Subcutaneous abdominal adipose tissue (tissue), 5 donors: Measurements from ENCODE around the gene RPL22L1.

ENCODE experiments used
- H3K27ac ChIP-seq: one replicate; pipeline ENCODE4 v1.7.0; 2013; ENCODE audit warnings: low read depth, mild to moderate bottlenecking, inconsistent platforms, low read length, moderate library complexity
- H3K27me3 ChIP-seq, 5 donors: one replicate each; pipeline ENCODE4 v1.7.0; 2013; ENCODE audit warnings: low read length in 5 of 5, inconsistent platforms in 1 of 5; ENCODE audit not compliant: control insufficient read depth in 5 of 5, insufficient read depth in 4 of 5
- H3K36me3 ChIP-seq, 5 donors: one replicate each; pipeline ENCODE4 v1.7.0; 2013; ENCODE audit warnings: low read length in 5 of 5; ENCODE audit not compliant: control insufficient read depth in 5 of 5, insufficient read depth in 5 of 5
- H3K4me1 ChIP-seq, 5 donors: one replicate each; pipeline ENCODE4 v1.7.0; 2013; ENCODE audit warnings: low read length in 5 of 5, mild to moderate bottlenecking in 3 of 5, moderate library complexity in 1 of 5; ENCODE audit not compliant: control insufficient read depth in 5 of 5, insufficient read depth in 5 of 5
- H3K4me3 ChIP-seq, 5 donors: one replicate each; pipeline ENCODE4 v1.7.0; 2013; ENCODE audit warnings: low read length in 5 of 5, low read depth in 1 of 5
- H3K9ac ChIP-seq, 5 donors: one replicate each; pipeline ENCODE4 v1.7.0; 2013; ENCODE audit warnings: low read length in 5 of 5, mild to moderate bottlenecking in 4 of 5, moderate library complexity in 3 of 5
- H3K9me3 ChIP-seq, 5 donors: one replicate each; pipeline ENCODE4 v1.7.0; 2013; ENCODE audit warnings: low read length in 5 of 5; ENCODE audit not compliant: control insufficient read depth in 5 of 5
- donor health status: healthy.
- donor health status: healthy.
- donor health status: healthy.
- donor health status: healthy.
- donor health status: healthy.

RPL22L1 gene

GRCh38 chr3:170869645-170870593 is at the start of gene RPL22L1:
RPL22L1 (minus strand) TSS chr3:170870195; CDS start chr3:170870167, 28 bp downstream.
- Histone ChIP-seq H3K4me1 (peaks cover 0 to 23% (median 19%) of the 10 kb centered on the region in 5 donors), H3K9ac (peak within 1 kb of the TSS; percentile 64 to 93 (median 84)), H3K27ac (peak within 1 kb of the TSS; percentile 85), H3K9me3 (peaks cover 0 to under 1% (median 0%) of the 10 kb centered on the region in 5 donors), H3K36me3 (peaks cover 22 to 31% (median 28%) of the 10 kb centered on the region in 5 donors), H3K27me3 (no peaks in the 10 kb centered on the region), H3K4me3 (peak within 1 kb of the TSS; percentile 62 to 99 (median 94))

- Histone ChIP-seq H3K4me1 (no peaks in the 10 kb centered on the region), H3K36me3 (no peaks in the 10 kb centered on the region), H3K27ac (no peak overlapping the region), H3K9ac (no peak overlapping the region), H3K9me3 (peaks cover 0 to 22% (median 17%) of the 10 kb centered on the region in 5 donors), H3K4me3 (no peak overlapping the region), H3K27me3 (no peaks in the 10 kb centered on the region)
Observed at GRCh38 chr3:170918715-170919114, 48.7 kb upstream of the RPL22L1 start.

- Histone ChIP-seq H3K36me3 (no peaks in the 10 kb centered on the region), H3K27me3 (no peaks in the 10 kb centered on the region), H3K4me1 (no peaks in the 10 kb centered on the region), H3K4me3 (no peak overlapping the region), H3K27ac (no peak overlapping the region), H3K9me3 (peaks cover 3 to 22% (median 14%) of the 10 kb centered on the region in 5 donors), H3K9ac (no peak overlapping the region)
Observed at GRCh38 chr3:170914690-170915089, 44.7 kb upstream of the RPL22L1 start.

- Histone ChIP-seq H3K4me3 (no peak overlapping the region), H3K9me3 (peaks cover 3 to 26% (median 14%) of the 10 kb centered on the region in 5 donors), H3K9ac (no peak overlapping the region), H3K27ac (no peak overlapping the region), H3K27me3 (no peaks in the 10 kb centered on the region), H3K4me1 (peaks cover 0 to 1% (median 0%) of the 10 kb centered on the region in 5 donors), H3K36me3 (no peaks in the 10 kb centered on the region)
Observed at GRCh38 chr3:170914212-170914611, 44.2 kb upstream of the RPL22L1 start.

- Histone ChIP-seq H3K9me3 (peaks cover 3 to 28% (median 19%) of the 10 kb centered on the region in 5 donors), H3K36me3 (no peaks in the 10 kb centered on the region), H3K27ac (no peak overlapping the region), H3K4me1 (peaks cover 2 to 24% (median 15%) of the 10 kb centered on the region in 5 donors), H3K27me3 (no peaks in the 10 kb centered on the region), H3K4me3 (no peak overlapping the region), H3K9ac (no peak overlapping the region)
Observed at GRCh38 chr3:170911051-170911450, 41.1 kb upstream of the RPL22L1 start.

GRCh38 chr3:170910542-170910941 is 40.5 kb upstream of the RPL22L1 start:
- peaks cover 2 to 24% (median 15%) of the 10 kb centered on the region in 5 donors for H3K4me1 ChIP-seq
- no peak overlapping the region for H3K27ac ChIP-seq
- no peaks in the 10 kb centered on the region for H3K36me3 ChIP-seq
- H3K9ac ChIP-seq, result no peak overlapping the region
- peaks cover 3 to 25% (median 19%) of the 10 kb centered on the region in 5 donors for H3K9me3 ChIP-seq
- no peak overlapping the region for H3K4me3 ChIP-seq
- H3K27me3 ChIP-seq, result no peaks in the 10 kb centered on the region

- peaks cover 2 to 24% (median 15%) of the 10 kb centered on the region in 5 donors for H3K4me1 ChIP-seq
- no peak overlapping the region for H3K27ac ChIP-seq
Observed at GRCh38 chr3:170909129-170909903, 39.3 kb upstream of the RPL22L1 start.

GRCh38 chr3:170908235-170909116 is 38.5 kb upstream of the RPL22L1 start, which contains the start of gene EIF5A2:
EIF5A2 (minus strand) TSS chr3:170908637; CDS start chr3:170907806, 831 bp downstream.
- Histone ChIP-seq H3K9ac (peak within 1 kb of the TSS in 4 of 5 donors; percentile 39 to 82 (median 75)), H3K36me3 (no peaks in the 10 kb centered on the region), H3K4me1 (peaks cover 2 to 24% (median 15%) of the 10 kb centered on the region in 5 donors), H3K9me3 (peaks cover 3 to 24% (median 19%) of the 10 kb centered on the region in 5 donors), H3K4me3 (peak within 1 kb of the TSS; percentile 63 to 83 (median 80)), H3K27me3 (no peaks in the 10 kb centered on the region), H3K27ac (peak within 1 kb of the TSS; percentile 9)

More at GRCh38 chr3:170909129-170909903, 39.3 kb upstream of the RPL22L1 start:
- no peaks in the 10 kb centered on the region for H3K27me3 ChIP-seq
- peak overlapping the region; percentile 62 to 81 (median 75) for H3K4me3 ChIP-seq
- no peaks in the 10 kb centered on the region for H3K36me3 ChIP-seq
- no peak overlapping the region for H3K9ac ChIP-seq
- peaks cover 3 to 24% (median 19%) of the 10 kb centered on the region in 5 donors for H3K9me3 ChIP-seq

- Histone ChIP-seq H3K9ac (peak overlapping the region in 4 of 5 donors; percentile 39 to 82 (median 75)), H3K4me3 (peak overlapping the region; percentile 63 to 83 (median 80)), H3K9me3 (peaks cover 3 to 24% (median 19%) of the 10 kb centered on the region in 5 donors), H3K27ac (peak overlapping the region; percentile 9), H3K27me3 (no peaks in the 10 kb centered on the region), H3K36me3 (no peaks in the 10 kb centered on the region), H3K4me1 (peaks cover 2 to 24% (median 15%) of the 10 kb centered on the region in 5 donors)
Observed at GRCh38 chr3:170907637-170908234, 37.7 kb upstream of the RPL22L1 start.
